Stomach (tissue), 4 donors: ENCODE measurements around the gene TSPAN10.

ENCODE experiments used
- POLR2A ChIP-seq, 4 donors: fragments of 450-650 bp; IDR thresholded peaks; one replicate each; pipeline ENCODE4 v1.6.1; 2016; ENCODE audit warnings: antibody characterized with exemption in 4 of 4, control low read depth in 2 of 4, mild to moderate bottlenecking in 1 of 4, moderate library complexity in 1 of 4
- POLR2AphosphoS5 ChIP-seq, 3 donors: sonication (generic); formaldehyde crosslinking; IDR thresholded peaks; one replicate each; pipeline ENCODE4 v1.6.1; 2016; ENCODE audit warnings: antibody characterized with exemption in 3 of 3
- TF ChIP-seq, protein P1 (sequence below), 7 experiments: fragments of 450-650 bp in 4 of 7; fragments of 200-600 bp in 3 of 7; sonication (generic) in 3 of 7; IDR thresholded peaks; one replicate each; pipeline ENCODE4 v1.5.1; 2016 to 2019; ENCODE audit warnings: antibody characterized with exemption in 7 of 7, control low read depth in 2 of 7, mild to moderate bottlenecking in 1 of 7

- TF ChIP-seq POLR2A (IDR thresholded peaks at IDR 0.05) (no peak), POLR2AphosphoS5 (IDR thresholded peaks at IDR 0.05) (no peak)
- TF ChIP-seq, protein P1, sequence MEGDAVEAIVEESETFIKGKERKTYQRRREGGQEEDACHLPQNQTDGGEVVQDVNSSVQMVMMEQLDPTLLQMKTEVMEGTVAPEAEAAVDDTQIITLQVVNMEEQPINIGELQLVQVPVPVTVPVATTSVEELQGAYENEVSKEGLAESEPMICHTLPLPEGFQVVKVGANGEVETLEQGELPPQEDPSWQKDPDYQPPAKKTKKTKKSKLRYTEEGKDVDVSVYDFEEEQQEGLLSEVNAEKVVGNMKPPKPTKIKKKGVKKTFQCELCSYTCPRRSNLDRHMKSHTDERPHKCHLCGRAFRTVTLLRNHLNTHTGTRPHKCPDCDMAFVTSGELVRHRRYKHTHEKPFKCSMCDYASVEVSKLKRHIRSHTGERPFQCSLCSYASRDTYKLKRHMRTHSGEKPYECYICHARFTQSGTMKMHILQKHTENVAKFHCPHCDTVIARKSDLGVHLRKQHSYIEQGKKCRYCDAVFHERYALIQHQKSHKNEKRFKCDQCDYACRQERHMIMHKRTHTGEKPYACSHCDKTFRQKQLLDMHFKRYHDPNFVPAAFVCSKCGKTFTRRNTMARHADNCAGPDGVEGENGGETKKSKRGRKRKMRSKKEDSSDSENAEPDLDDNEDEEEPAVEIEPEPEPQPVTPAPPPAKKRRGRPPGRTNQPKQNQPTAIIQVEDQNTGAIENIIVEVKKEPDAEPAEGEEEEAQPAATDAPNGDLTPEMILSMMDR (IDR thresholded peaks at IDR 0.05): no peak
These were observed 57.8 kb downstream of the TSPAN10 start for GRCh38 chr17:81694810-81695209.
